HG03575 (cell line): Measurements from ENCODE around the gene CDKN1B.

Source experiments
- ATAC-seq: cut with Tn5 transposase; IDR thresholded peaks from one replicate; pipeline ENCODE4 v1.9.1; 2021; ENCODE audit not compliant: unreplicated experiment, insufficient number of reproducible peaks, low FRiP score; ENCODE audit errors: extremely low read depth

Gene CDKN1B

GRCh38 chr12:12716793-12717585 is at the start of gene CDKN1B:
Gene CDKN1B, plus strand, starts transcription at chr12:12717368. Its CDS starts 472 bp downstream, at chr12:12717840.
- no peak for ATAC-seq

- no peak for ATAC-seq
Measured at GRCh38 chr12:12668005-12668404, 49.2 kb upstream of the CDKN1B start.

GRCh38 chr12:12669020-12669419 is 48.1 kb upstream of the CDKN1B start:
- no peak for ATAC-seq

GRCh38 chr12:12671850-12672660 is 45.1 kb upstream of the CDKN1B start:
- no peak for ATAC-seq

- ATAC-seq: peak; percentile 40
Measured at GRCh38 chr12:12673296-12673695, 43.9 kb upstream of the CDKN1B start.

- ATAC-seq: no peak
Measured at GRCh38 chr12:12676605-12677004, 40.6 kb upstream of the CDKN1B start.

- no peak for ATAC-seq
Measured at GRCh38 chr12:12681061-12681765, 36.0 kb upstream of the CDKN1B start.

- ATAC-seq: no peak
Measured at GRCh38 chr12:12682284-12682683, 34.9 kb upstream of the CDKN1B start.

GRCh38 chr12:12683136-12683697 is 34.0 kb upstream of the CDKN1B start:
- no peak for ATAC-seq

GRCh38 chr12:12683725-12684124 is 33.4 kb upstream of the CDKN1B start:
- ATAC-seq: no peak

- no peak for ATAC-seq
Measured at GRCh38 chr12:12684375-12685106, 32.6 kb upstream of the CDKN1B start.

- no peak for ATAC-seq
Measured at GRCh38 chr12:12685305-12685704, 31.9 kb upstream of the CDKN1B start.

GRCh38 chr12:12686472-12686871 is 30.7 kb upstream of the CDKN1B start:
- ATAC-seq: no peak

- no peak for ATAC-seq
Measured at GRCh38 chr12:12686925-12687324, 30.2 kb upstream of the CDKN1B start.

GRCh38 chr12:12689647-12690300 is 27.4 kb upstream of the CDKN1B start:
- ATAC-seq: no peak

- no peak for ATAC-seq
Measured at GRCh38 chr12:12691549-12691948, 25.6 kb upstream of the CDKN1B start.

GRCh38 chr12:12693111-12693671 is 24.0 kb upstream of the CDKN1B start:
- ATAC-seq: no peak
